Suprapubic skin (tissue), 4 donors: Measurements from ENCODE around the gene OR3A2.

Experiments used
- EP300 ChIP-seq: sonication (generic); formaldehyde crosslinking; IDR thresholded peaks from one replicate; pipeline ENCODE4 v1.6.1; 2017; ENCODE audit warnings: antibody characterized with exemption
- POLR2A ChIP-seq, 2 donors: fragments of 450-650 bp; IDR thresholded peaks; one replicate each; pipeline ENCODE4 v1.6.1; 2017; ENCODE audit warnings: antibody characterized with exemption in 2 of 2, mild to moderate bottlenecking in 2 of 2, moderate library complexity in 2 of 2
- POLR2AphosphoS5 ChIP-seq, 3 donors: sonication (generic); formaldehyde crosslinking; IDR thresholded peaks; one replicate each; pipeline ENCODE4 v1.6.1; 2017; ENCODE audit warnings: antibody characterized with exemption in 3 of 3
- TF ChIP-seq, protein P1 (sequence below), 2 donors: fragments of 200-600 bp in 1 of 2; fragments of 450-650 bp in 1 of 2; sonication (generic) in 1 of 2; IDR thresholded peaks; one replicate each; pipeline ENCODE4 v1.5.1; 2016 to 2019; ENCODE audit warnings: antibody characterized with exemption in 2 of 2, mild to moderate bottlenecking in 1 of 2, moderate library complexity in 1 of 2

DNA sequence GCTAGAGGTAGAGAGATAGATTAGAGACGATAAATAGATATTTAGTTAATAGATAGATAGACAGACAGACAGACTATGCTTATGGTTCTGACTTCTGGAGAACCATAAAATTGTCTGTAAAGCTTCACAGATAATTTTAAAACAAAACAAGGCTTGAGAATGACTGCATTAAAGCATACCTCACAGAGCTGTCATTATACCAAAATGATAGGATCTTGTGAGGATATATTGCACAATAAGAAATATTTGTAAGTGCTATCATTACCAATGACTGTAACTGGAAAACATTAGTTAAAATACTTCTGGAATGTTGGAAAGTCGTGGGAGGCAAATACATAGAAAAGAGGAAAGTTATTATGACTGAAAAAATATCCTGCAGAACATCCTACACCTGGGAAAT lies 15.7 kb upstream of the OR3A2 start:
- TF ChIP-seq, protein P1, sequence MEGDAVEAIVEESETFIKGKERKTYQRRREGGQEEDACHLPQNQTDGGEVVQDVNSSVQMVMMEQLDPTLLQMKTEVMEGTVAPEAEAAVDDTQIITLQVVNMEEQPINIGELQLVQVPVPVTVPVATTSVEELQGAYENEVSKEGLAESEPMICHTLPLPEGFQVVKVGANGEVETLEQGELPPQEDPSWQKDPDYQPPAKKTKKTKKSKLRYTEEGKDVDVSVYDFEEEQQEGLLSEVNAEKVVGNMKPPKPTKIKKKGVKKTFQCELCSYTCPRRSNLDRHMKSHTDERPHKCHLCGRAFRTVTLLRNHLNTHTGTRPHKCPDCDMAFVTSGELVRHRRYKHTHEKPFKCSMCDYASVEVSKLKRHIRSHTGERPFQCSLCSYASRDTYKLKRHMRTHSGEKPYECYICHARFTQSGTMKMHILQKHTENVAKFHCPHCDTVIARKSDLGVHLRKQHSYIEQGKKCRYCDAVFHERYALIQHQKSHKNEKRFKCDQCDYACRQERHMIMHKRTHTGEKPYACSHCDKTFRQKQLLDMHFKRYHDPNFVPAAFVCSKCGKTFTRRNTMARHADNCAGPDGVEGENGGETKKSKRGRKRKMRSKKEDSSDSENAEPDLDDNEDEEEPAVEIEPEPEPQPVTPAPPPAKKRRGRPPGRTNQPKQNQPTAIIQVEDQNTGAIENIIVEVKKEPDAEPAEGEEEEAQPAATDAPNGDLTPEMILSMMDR (IDR thresholded peaks at IDR 0.05), result no peak
- TF ChIP-seq POLR2A (IDR thresholded peaks at IDR 0.05), result no peak
- no peak for TF ChIP-seq POLR2AphosphoS5 (IDR thresholded peaks at IDR 0.05)
- no peak for TF ChIP-seq EP300
